Keratinocyte (primary cell): Measurements from ENCODE around the gene LUC7L3.

Experiments used
- CTCF ChIP-seq, 3 experiments: IDR thresholded peaks in 1 of 3; conservative IDR thresholded peaks in 1 of 3; optimal IDR thresholded peaks in 1 of 3; 2 replicates in 2 of 3; 3 replicates in 1 of 3; pipeline versions ENCODE3 to v1.5.1; 2011; ENCODE audit warnings: low read length in 3 of 3, mild to moderate bottlenecking in 3 of 3, moderate library complexity in 2 of 3, control low read depth in 1 of 3, inconsistent platforms in 1 of 3; ENCODE audit not compliant: insufficient read depth in 2 of 3; ENCODE audit errors: extremely low read depth in 1 of 3
- EZH2 ChIP-seq: IDR thresholded peaks from one replicate; pipeline ENCODE4 v1.6.1; 2012; ENCODE audit warnings: inconsistent platforms, mild to moderate bottlenecking, low read length, moderate library complexity

GRCh38 chr17:50805486-50805885, 86.1 kb downstream of the LUC7L3 start:
- TF ChIP-seq CTCF (optimal IDR thresholded peaks at IDR 0.05 in 1 of 3, IDR thresholded peaks at IDR 0.05 in 1 of 3, conservative IDR thresholded peaks at IDR 0.05 in 1 of 3; ENCODE audit: extremely low read depth in 1 of 3, insufficient read depth in 2 of 3, low read length in 3 of 3) (no peak), EZH2 (no peak)
